Measurements from ENCODE around the gene ABCA9.
"Not testable (repeated sequence)": the region's sequence is repeated elsewhere in the genome, so short reads cannot be mapped to it uniquely, and the experiment has no call there.

Gene ABCA9, protein sequence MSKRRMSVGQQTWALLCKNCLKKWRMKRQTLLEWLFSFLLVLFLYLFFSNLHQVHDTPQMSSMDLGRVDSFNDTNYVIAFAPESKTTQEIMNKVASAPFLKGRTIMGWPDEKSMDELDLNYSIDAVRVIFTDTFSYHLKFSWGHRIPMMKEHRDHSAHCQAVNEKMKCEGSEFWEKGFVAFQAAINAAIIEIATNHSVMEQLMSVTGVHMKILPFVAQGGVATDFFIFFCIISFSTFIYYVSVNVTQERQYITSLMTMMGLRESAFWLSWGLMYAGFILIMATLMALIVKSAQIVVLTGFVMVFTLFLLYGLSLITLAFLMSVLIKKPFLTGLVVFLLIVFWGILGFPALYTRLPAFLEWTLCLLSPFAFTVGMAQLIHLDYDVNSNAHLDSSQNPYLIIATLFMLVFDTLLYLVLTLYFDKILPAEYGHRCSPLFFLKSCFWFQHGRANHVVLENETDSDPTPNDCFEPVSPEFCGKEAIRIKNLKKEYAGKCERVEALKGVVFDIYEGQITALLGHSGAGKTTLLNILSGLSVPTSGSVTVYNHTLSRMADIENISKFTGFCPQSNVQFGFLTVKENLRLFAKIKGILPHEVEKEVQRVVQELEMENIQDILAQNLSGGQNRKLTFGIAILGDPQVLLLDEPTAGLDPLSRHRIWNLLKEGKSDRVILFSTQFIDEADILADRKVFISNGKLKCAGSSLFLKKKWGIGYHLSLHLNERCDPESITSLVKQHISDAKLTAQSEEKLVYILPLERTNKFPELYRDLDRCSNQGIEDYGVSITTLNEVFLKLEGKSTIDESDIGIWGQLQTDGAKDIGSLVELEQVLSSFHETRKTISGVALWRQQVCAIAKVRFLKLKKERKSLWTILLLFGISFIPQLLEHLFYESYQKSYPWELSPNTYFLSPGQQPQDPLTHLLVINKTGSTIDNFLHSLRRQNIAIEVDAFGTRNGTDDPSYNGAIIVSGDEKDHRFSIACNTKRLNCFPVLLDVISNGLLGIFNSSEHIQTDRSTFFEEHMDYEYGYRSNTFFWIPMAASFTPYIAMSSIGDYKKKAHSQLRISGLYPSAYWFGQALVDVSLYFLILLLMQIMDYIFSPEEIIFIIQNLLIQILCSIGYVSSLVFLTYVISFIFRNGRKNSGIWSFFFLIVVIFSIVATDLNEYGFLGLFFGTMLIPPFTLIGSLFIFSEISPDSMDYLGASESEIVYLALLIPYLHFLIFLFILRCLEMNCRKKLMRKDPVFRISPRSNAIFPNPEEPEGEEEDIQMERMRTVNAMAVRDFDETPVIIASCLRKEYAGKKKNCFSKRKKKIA (N-terminal part only)

GRCh38 chr17:69060822-69061221 is at the start of gene ABCA9:
Gene ABCA9, minus strand, starts transcription at chr17:69060927. Its CDS starts 9,801 bp downstream, at chr17:69051126.
- DNase-seq, result no peak

DNA sequence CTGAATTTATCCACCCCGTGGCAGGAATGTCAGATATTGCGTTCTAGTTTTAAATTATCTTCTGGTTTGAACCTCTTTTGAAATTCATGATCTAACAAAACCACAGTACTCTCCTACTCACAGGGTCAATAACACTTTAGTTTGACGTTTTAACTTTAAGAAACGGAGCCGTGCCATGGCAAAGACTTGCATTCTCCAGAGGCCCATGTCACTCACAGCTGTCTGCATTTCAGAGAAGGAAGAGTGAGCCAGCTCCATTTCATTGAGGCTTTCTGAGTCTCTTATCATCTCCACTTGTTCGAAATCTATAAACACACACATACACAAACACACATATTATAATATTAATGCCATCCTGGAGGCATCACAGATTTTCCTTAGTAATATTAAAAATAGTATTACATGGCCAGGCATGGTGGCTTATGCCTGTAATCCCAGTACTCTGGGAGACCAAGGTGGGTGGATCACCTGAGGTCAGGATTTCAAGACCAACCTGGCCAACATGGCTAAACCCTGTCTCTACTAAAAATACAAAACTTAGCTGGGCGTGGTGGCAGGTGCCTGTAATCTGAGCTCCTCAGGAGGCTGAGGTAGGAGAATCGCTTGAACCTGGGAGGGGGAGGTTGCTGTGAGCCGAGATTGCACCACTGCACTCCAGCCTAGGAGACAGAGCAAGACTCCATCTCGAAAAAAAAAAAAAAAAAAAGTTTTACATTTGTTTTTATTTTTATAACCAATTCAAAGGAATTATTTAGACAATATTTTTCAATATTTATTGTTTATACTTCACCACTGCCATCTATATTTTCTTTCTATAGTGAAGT is 45.4 kb upstream of the ABCA9 start:
- DNase-seq, result no peak

DNA sequence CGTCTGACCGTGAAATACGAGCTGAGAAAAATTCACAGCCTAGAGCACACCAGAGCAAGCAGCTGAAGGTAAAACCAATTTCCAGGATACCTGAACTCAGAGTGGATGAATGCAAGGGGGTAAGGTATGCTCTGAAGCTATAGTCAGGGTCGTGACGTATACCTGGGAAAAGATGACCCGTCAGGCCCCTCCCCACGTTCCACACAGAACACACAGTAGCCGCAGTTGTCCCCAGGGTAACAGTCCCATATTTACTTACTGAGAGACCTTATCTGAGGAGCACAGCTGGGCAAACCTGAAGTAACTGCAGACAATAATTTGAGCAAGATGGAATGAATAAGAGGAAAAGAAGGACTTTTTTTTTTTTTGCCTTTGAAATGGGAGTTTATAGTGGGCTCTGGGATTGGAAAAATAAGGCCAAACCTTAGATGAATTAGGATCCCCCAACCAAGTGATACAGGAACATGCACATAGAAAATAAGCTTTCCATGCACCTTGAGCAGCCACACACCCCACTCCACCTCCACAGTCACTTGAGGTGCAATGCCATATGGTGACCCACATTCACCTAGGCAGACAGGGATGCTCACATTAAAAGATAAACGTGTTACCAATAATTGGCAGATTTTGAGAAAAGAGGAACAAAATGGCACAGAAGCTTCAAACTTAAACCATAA is 43.0 kb upstream of the ABCA9 start:
- peak; percentile 12 to 38 for DNase-seq

DNA sequence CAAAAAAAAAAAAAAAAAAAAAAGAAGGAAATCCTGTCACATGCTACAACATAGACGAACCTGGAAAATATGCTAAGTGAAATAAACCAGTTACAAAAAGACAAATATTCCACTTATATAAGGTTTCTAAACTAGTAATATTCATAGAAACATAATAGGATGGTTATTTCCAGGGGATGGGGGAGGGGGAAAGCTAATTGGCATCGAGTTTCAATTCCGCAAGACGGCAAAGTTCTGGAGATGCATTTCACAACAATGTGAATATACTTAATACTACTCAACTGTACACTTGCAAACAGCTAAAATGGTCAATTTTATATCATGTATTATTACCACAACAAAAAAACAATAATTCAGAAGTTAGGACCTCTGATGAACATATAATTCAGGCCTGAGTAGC is 37.9 kb upstream of the ABCA9 start:
- no peak for DNase-seq

DNA sequence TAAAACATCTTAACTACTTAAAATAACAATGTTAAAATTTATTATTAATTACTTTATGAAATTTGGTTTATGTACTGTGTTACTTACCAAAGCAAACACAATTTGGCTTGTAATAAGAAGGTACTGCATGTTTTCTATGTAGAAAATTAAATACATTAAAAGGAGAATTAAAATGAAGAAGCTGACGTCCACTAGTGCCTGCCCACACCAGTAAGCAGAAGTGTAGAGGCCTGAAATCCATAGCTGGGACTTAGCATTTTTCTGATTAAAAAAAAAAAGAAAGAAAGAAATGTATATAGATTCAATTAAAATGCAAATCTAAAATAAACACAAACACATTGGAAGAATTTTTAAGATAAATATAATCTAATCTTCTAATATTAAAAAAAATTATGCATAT is 35.8 kb upstream of the ABCA9 start:
- DNase-seq, result no peak

DNA sequence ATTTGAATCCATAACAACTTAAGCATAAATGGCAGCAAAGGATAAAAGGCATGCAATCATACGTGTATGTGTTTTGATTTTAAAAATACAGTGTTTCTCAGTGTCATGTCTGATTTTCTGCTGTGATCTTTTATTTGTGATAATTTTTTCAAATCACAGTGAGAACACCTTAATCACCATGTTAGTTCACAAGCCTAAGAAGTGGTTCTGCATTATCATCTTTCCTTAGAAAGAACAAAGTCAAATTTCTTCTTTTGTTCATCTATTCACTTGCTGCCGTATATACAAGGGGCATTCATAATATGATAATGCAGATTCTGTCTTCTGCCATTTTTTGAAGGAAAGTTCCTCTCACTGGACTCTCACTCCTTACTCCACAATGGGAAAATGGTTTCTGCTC is 33.3 kb upstream of the ABCA9 start:
- no peak for DNase-seq

DNA sequence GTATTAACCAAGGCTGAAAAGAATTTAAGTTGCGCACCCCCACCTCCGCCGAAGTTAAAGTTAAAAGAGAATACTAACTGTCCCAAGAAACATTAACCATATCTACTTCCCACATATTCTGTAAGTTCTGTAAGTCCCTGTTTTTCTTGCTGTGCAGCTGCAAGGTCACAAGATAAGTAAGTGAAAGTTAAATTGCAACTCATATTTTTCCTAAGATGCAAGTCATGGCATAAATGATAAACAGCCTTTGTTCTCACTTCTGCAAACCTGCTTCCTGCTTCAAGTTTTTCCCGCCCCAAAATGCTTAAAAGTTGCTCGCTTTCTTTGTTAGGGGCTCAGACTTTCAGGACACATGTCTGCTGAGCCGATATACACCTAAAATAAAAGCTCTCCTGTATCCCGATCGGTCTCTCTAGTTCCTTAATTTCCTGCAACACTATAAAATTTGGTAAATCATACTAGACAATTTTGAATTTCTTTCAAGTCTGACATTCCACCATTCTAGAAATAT is 32.6 kb upstream of the ABCA9 start:
- no peak for DNase-seq

DNA sequence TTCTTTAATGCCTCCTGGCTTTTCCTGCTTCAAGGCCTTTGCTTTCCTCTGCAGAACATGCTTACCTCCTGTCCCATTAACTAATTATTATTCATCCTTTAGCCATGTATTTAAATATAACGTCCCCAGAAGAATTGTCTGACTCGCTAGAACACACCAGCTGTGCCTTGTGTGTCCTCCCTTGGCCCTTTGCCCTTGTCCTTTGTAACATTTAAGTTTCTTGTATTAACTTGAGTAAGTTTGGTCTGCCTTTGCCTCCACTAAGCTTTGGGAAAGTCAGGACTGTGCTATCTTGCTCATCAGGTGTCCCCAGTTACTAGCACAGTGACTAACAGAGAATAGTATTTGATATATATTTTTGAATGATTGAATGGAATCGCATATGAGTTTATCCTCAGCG is 29.6 kb upstream of the ABCA9 start:
- DNase-seq, result no peak

- DNase-seq, result no peak
Observed at GRCh38 chr17:69088643-69089200, 28.0 kb upstream of the ABCA9 start.

- DNase-seq, result no peak
Observed at GRCh38 chr17:69086641-69087040, 25.9 kb upstream of the ABCA9 start.

GRCh38 chr17:69084911-69085310 is 24.2 kb upstream of the ABCA9 start:
- no peak for DNase-seq

DNA sequence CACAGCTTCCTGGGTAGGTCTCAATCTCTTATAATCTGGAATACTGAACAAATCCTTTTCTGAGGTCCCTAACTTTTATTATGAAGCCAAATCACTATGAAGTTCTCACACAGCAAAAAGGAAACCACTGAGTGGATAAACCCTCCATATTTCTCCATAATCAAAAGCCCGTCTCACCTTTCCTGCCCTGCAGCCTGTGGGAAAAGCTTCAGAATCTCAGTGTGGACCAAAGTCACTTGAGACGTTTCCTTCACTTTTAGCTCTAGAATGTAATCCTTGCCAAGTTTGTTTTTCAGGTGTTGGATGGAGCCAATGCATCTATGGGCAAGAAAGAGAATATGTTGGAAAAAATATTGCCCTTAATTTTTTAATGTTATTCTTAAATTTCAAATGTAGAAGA is 22.0 kb upstream of the ABCA9 start:
- DNase-seq, result no peak

DNA sequence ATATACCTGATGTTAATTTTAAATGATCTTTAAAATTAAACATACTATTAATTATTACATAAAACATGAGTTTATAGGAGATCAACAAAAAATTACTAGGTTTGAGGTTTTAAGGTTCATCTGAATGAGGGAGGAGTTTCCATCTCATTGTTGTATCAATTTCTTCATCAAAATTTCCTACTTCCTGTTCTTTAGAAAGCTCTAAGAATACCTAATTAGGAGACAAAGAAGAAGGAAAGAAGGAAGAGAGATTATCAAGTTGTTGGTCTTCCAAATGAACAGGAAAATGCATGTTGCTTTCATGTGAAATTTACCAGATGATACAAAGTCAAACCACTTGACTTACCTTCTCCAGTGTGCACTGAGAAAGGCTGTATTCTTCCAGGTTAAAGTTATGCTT is 18.1 kb upstream of the ABCA9 start:
- DNase-seq, result no peak

DNA sequence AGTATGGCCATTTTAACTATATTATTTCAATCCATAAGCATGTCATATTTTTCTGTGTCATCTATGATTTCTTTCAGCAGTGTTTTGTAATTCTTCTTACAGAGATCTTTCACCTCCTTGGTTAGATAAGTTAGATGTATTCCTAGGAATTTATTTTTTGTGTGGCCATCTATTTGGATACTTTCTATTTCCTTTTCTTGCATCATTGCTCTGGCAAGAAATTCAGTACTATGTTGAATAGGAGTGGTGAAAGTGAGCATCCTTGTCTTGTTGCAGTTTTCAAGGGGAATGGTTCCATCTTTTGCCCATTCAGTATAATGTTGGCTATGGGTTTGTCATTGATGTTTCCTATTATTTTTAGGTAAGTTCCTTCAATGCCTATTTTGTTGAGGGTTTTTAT is 15.1 kb upstream of the ABCA9 start:
- DNase-seq, result no peak

DNA sequence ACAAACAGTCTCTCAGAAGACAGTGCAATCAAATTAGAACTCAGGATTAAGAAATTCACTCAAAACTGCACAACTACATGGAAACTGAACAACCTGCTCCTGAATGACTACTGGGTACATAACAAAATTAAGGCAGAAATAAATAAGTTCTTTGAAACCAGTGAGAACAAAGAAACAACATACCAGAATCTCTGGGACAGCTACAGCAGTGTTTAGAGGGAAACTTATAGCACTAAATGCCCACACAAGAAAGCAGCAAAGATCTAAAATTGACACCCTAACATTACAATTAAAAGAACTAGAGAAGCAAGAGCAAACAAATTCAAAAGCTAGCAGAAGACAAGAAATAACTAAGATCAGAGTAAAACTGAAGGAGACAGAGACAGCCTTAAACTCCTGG is 12.7 kb upstream of the ABCA9 start:
- not testable (repeated sequence) for DNase-seq

- DNase-seq, result peak; percentile 20 to 55
Observed at GRCh38 chr17:69072803-69073256, 12.1 kb upstream of the ABCA9 start.

GRCh38 chr17:69071233-69071586 is 10.5 kb upstream of the ABCA9 start:
- DNase-seq, result not testable (repeated sequence)

DNA sequence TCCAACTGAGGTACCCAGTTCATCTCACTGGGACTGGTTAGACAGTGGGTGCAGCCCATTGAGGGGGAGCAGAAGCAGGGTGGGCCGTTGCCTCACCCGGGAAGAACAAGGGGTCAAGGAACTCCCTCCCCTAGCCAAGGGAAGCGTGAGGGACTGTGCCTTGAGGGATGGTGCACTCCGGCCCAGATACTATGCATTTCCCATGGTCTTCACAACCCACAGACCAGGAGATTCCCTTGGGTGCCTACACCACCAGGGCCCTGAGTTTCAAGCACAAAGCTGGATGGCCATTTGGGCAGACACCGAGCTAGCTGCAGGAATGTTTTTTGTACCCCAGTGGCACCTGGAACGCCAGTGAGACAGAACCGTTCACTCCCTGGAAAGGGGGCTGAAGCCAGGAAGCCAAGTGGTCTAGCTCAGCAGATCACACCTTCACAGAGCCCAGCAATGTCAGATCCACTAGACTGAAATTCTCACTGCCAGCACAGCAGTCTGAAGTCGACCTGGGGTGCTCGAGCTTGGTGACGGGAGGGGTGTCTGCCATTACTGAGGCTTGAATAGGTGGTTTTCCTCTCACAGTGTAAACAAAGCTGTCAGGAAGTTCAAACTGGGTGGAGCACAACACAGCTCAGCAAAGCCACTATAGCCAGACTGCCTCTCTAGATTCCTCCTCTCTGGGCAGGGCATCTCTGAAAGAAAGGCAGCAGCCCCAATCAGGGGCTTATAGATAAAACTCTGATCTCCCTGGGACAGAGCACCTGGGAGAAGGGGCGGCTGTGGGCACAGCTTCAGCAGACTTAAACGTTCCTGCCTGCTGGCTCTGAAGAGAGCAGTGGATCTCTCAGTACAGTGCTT is 9.9 kb upstream of the ABCA9 start:
- not testable (repeated sequence) for DNase-seq

GRCh38 chr17:69069226-69069750 is 8.6 kb upstream of the ABCA9 start:
- no peak for DNase-seq
